K562 (cell line): ENCODE results near the gene DARS1. TPM values are rescaled to one million over a fixed set of nuclear protein-coding genes. Genes with fewer than 3 reads are reported as not detected.

Experiments used
- ATAC-seq: fragments of 200-7000 bp; cut with Tn5 transposase; 3 replicates; pipeline ENCODE4 v1.9.1; 2020; ENCODE audit warnings: moderate library complexity
- BruUV-seq: library from RNA; stranded (reverse); fragments of 400-500 nt; replicated peaks from 2 replicates; lab custom pipeline; 2021; lab: Mats Ljungman, UMichigan
- CTCF ChIA-PET: fragments of 300-600 bp; formaldehyde crosslinking; extraction: SDS; loops from one replicate; lab custom pipeline; 2021; ENCODE audit warnings: low intra/inter-chr PET ratio; lab: Yijun Ruan, JAX
- POLR2A ChIA-PET: fragments of 300-600, 350-650 bp; sonication (Branson Sonifier 250); formaldehyde crosslinking; extraction: SDS; loops from one replicate; lab custom pipeline; 2021; ENCODE audit warnings: antibody characterized with exemption, inconsistent platforms; lab: Yijun Ruan, JAX
- DNase-seq, 4 experiments: peaks; one replicate each; pipeline versions ENCODE4 v3.0.0 to v3.0.0-alpha.2; 2011 to 2018; ENCODE audit warnings: low spot score in 3 of 4, mixed read lengths in 3 of 4; ENCODE audit errors: extremely low read depth in 1 of 4
- FAIRE-seq: peaks from 2 replicates; lab custom pipeline; 2011; peaks lifted over from hg19 to GRCh38; lab: Jason Lieb, UNC
- H2AFZ ChIP-seq: 2 replicates; pipeline ENCODE4 v1.6.0; 2011; ENCODE audit warnings: low read depth, low read length, control low read depth, inconsistent platforms
- H3K27ac ChIP-seq: fragments of 200-600 bp; 3 replicates; pipeline ENCODE4 v1.8.0; 2011; ENCODE audit warnings: low read depth, mild to moderate bottlenecking, control low read depth, inconsistent platforms, low read length, moderate library complexity, mixed read lengths; ENCODE audit errors: extremely low read depth
- H3K27me3 ChIP-seq, 2 experiments: fragments of 300-600 bp in 1 of 2; 2 replicates in 1 of 2; 3 replicates in 1 of 2; pipeline versions ENCODE4 v1.6.0 to v1.8.0; 2011; ENCODE audit warnings: inconsistent platforms in 2 of 2, low read length in 2 of 2, mild to moderate bottlenecking in 1 of 2, mixed read lengths in 1 of 2, moderate library complexity in 1 of 2; ENCODE audit not compliant: control insufficient read depth in 2 of 2, insufficient read depth in 2 of 2
- H3K36me3 ChIP-seq: fragments of 300-600 bp; 3 replicates; pipeline ENCODE4 v1.8.0; 2011; ENCODE audit warnings: mild to moderate bottlenecking, low read length, inconsistent platforms; ENCODE audit not compliant: control insufficient read depth, insufficient read depth
- H3K4me1 ChIP-seq, 2 experiments: fragments of 200-600 bp in 1 of 2; replicated peaks in 1 of 2; 2 replicates in 1 of 2; 3 replicates in 1 of 2; pipeline versions ENCODE4 v1.5.1 to v1.8.0; 2011; ENCODE audit warnings: inconsistent platforms in 2 of 2, low read length in 2 of 2, mild to moderate bottlenecking in 1 of 2, mixed read lengths in 1 of 2, moderate library complexity in 1 of 2; ENCODE audit not compliant: control insufficient read depth in 2 of 2, insufficient read depth in 2 of 2
- H3K4me2 ChIP-seq: 2 replicates; pipeline ENCODE4 v1.6.1; 2011; ENCODE audit warnings: low read length, control low read depth, inconsistent platforms, mixed read lengths; ENCODE audit not compliant: insufficient read depth
- H3K4me3 ChIP-seq: fragments of 200-600 bp; sonication (generic), shearing (Covaris generic); 2 replicates; pipeline ENCODE4 v1.5.1; 2016; ENCODE audit warnings: control low read depth, inconsistent platforms
- H3K79me2 ChIP-seq: fragments of 200-600 bp; 3 replicates; pipeline ENCODE4 v1.8.0; 2011; ENCODE audit warnings: low read length, inconsistent platforms; ENCODE audit not compliant: control insufficient read depth, insufficient read depth
- H3K9ac ChIP-seq, 2 experiments: 2 replicates each; pipeline versions ENCODE4 v1.6.0 to v1.6.1; 2011; ENCODE audit warnings: low read depth in 2 of 2, low read length in 2 of 2, control low read depth in 1 of 2, inconsistent platforms in 1 of 2, mild to moderate bottlenecking in 1 of 2, mixed read lengths in 1 of 2; ENCODE audit not compliant: insufficient read depth in 1 of 2
- H3K9me1 ChIP-seq: one replicate; pipeline ENCODE4 v1.6.0; 2011; ENCODE audit warnings: inconsistent platforms, mild to moderate bottlenecking, low read length, moderate library complexity; ENCODE audit not compliant: control insufficient read depth, insufficient read depth
- H3K9me3 ChIP-seq: replicated peaks from 2 replicates; pipeline ENCODE4 v1.5.1; 2011; ENCODE audit warnings: low read depth, low read length, inconsistent platforms; ENCODE audit not compliant: control insufficient read depth, insufficient read depth
- H4K20me1 ChIP-seq: replicated peaks from 2 replicates; pipeline ENCODE4 v1.6.1; 2011; ENCODE audit warnings: low read length, inconsistent platforms, mixed read lengths; ENCODE audit not compliant: control insufficient read depth, insufficient read depth
- DACH1 ChIP-seq: fragments of 450-650 bp; IDR thresholded peaks from 2 replicates; pipeline ENCODE4 v1.6.1; 2018; ENCODE audit not compliant: partially characterized antibody
- HMGN3 ChIP-seq: IDR thresholded peaks from 2 replicates; pipeline ENCODE4 v1.6.1; 2011; ENCODE audit warnings: borderline replicate concordance, low read depth, mild to moderate bottlenecking, mixed read lengths, low read length; ENCODE audit not compliant: insufficient read length; ENCODE audit errors: extremely low read depth
- MEF2D ChIP-seq: conservative IDR thresholded peaks from 2 replicates; pipeline ENCODE4 v1.6.1; 2016; ENCODE audit warnings: low read depth, missing genetic modification characterization, missing compliant biosample characterization
- POLR3G ChIP-seq: IDR thresholded peaks from 2 replicates; pipeline ENCODE4 v1.6.1; 2011; ENCODE audit not compliant: insufficient read length, insufficient replicate concordance; ENCODE audit errors: extremely low read depth
- SMAD3 ChIP-seq: fragments of 450-650 bp; formaldehyde crosslinking; conservative IDR thresholded peaks from 2 replicates; pipeline ENCODE4 v1.4.0; 2020; ENCODE audit warnings: mild to moderate bottlenecking
- SMC3 ChIP-seq: conservative IDR thresholded peaks from 2 replicates; pipeline ENCODE4 v1.6.1; 2011; ENCODE audit warnings: low read depth, low read length, improper control_type of control experiment; ENCODE audit not compliant: insufficient read depth
- SPI1 ChIP-seq: IDR thresholded peaks from 2 replicates; pipeline ENCODE4 v1.6.1; 2011; ENCODE audit warnings: low read depth, low read length, control low read depth, borderline replicate concordance
- TCF7L2 ChIP-seq: fragments of 150-350 bp; IDR thresholded peaks from 2 replicates; pipeline ENCODE4 v1.6.1; 2016; ENCODE audit warnings: low read depth, mild to moderate bottlenecking, low read length, moderate library complexity
- TRIM28 ChIP-seq: fragments of 450-650 bp; IDR thresholded peaks from 2 replicates; pipeline ENCODE4 v1.6.1; 2017
- XRCC5 ChIP-seq: fragments of 200-400 bp; formaldehyde crosslinking; IDR thresholded peaks from 2 replicates; pipeline ENCODE4 v1.6.1; 2017; ENCODE audit warnings: low read depth, mild to moderate bottlenecking, low read length
- WGBS: fragments of 100-300 bp; shearing (Covaris generic); methylation state at CpG from one replicate; pipeline ENCODE4 v1.1.6; 2016; ENCODE audit warnings: low coverage, mixed read lengths; ENCODE audit not compliant: insufficient coverage; ENCODE audit errors: missing lambda C conversion rate; 5-methylcytosine and 5-hydroxymethylcytosine counted together
- in situ Hi-C: fragments of 300-500 bp; cut with MboI; formaldehyde crosslinking; loops from 4 replicates; pipeline ENCODE4 v1.15.0; 2018; ENCODE audit warnings: inconsistent platforms, mixed read lengths
- intact Hi-C: fragments of 100-400 bp; cut with micrococcal nuclease; formaldehyde crosslinking; loops from 2 replicates; pipeline ENCODE4 v1.14.2; 2022
- polyA plus RNA-seq, 8 experiments: library from polyadenylated mRNA; depleted of rRNA in 4 of 8; stranded (reverse) in 5 of 8; unstranded in 3 of 8; fragments of >200 nt; fragmentation: Nextera tagmentation in 2 of 8; fragmentation: Illumina TruSeq in 1 of 8; extraction: Ambion mirVana in 2 of 8; extraction: Trizol in 1 of 8; gene quantifications; 2 replicates each; pipeline versions ENCODE4 v1.2.1 to v1.2.3, GENCODE V29; 2011 to 2014; ENCODE audit warnings: inconsistent platforms in 1 of 8, missing spikeins in 1 of 8
- total RNA-seq, 7 experiments: library from RNA; depleted of rRNA in 6 of 7; stranded (reverse); fragments of >200 nt in 6 of 7; fragmentation: Illumina TruSeq in 2 of 7; extraction: Trizol in 2 of 7; gene quantifications; 2 replicates each; pipeline versions ENCODE4 v1.2.1 to v1.2.3, GENCODE V29; 2011 to 2021; ENCODE audit warnings: low replicate concordance in 1 of 7

Gene DARS1
- total and polyA plus RNA-seq, 9 of the 15 experiments (the other 6 are each of a cell fraction or from before 2014, with no cell fraction given): 91.5 to 239 (median 98.0) TPM

- Histone ChIP-seq H3K4me3 (no peak overlapping the region), H2AFZ (no peak overlapping the region)
- CTCF ChIA-PET: no interaction called here
These were observed 15.1 kb upstream of the DARS1 start for GRCh38 chr2:136000502-136000901.

GRCh38 chr2:135999899-136000298 lies 14.5 kb upstream of the DARS1 start:
- POLR2A ChIA-PET: interaction anchor here (0.7 kb wide), 1 partner anchor 181 kb away, joined by 3 read pairs; no protein-coding TSS in a partner anchor
- BruUV-seq: no TSS peak
- no peak overlapping the region for H3K4me3 ChIP-seq
- no peaks in the 10 kb centered on the region for H3K79me2 ChIP-seq
- H3K9me3 ChIP-seq: no peaks in the 10 kb centered on the region
- peaks cover 0 to 11% of the 10 kb centered on the region in 2 experiments; a peak in 3 of 5 replicates for H3K27me3 ChIP-seq
- H3K9ac ChIP-seq: no peak overlapping the region
- no peak for DNase-seq
- CTCF ChIA-PET: no interaction called here
- no peak overlapping the region for H3K4me2 ChIP-seq
- no peak for TF ChIP-seq TRIM28
- TF ChIP-seq SMAD3 (CRISPR knock-in tag): no peak
- TF ChIP-seq DACH1: no peak
- no peak for TF ChIP-seq XRCC5
- TF ChIP-seq TCF7L2: no peak
- no peak for TF ChIP-seq HMGN3
- no peak for TF ChIP-seq POLR3G
- no peaks in the 10 kb centered on the region for H3K9me1 ChIP-seq
- WGBS: 13% methylated on average over 4 of the region's 4 CpGs
- in situ Hi-C loops (no loop called here), intact Hi-C loops (no loop called here)
- no peaks in the 10 kb centered on the region for H3K36me3 ChIP-seq
- H2AFZ ChIP-seq: no peak overlapping the region
- no peaks in the 10 kb centered on the region for H4K20me1 ChIP-seq
- FAIRE-seq: no peak
- no peak for ATAC-seq
- no peak overlapping the region for H3K27ac ChIP-seq
- H3K4me1 ChIP-seq: no peaks in the 10 kb centered on the region

More at GRCh38 chr2:136000502-136000901, 15.1 kb upstream of the DARS1 start:
- Histone ChIP-seq H3K4me1 (no peaks in the 10 kb centered on the region), H3K27ac (no peak overlapping the region), H4K20me1 (no peaks in the 10 kb centered on the region), H3K36me3 (no peaks in the 10 kb centered on the region), H3K79me2 (no peaks in the 10 kb centered on the region)
- no peak for DNase-seq
- no peak for FAIRE-seq
- no peak for ATAC-seq
- no TSS peak for BruUV-seq
- POLR2A ChIA-PET: no interaction called here
- TF ChIP-seq MEF2D (no peak), SMC3 (no peak), SPI1 (no peak)
- TF ChIP-seq, all 486 proteins: peak for 0
- peaks cover 0 to 12% of the 10 kb centered on the region in 2 experiments; a peak in 3 of 5 replicates for H3K27me3 ChIP-seq
- no peaks in the 10 kb centered on the region for H3K9me1 ChIP-seq
- H3K9me3 ChIP-seq: no peaks in the 10 kb centered on the region
- no peak overlapping the region for H3K9ac ChIP-seq
- in situ Hi-C loops (no loop called here), intact Hi-C loops (no loop called here)
- no peak overlapping the region for H3K4me2 ChIP-seq
- 2% methylated on average over 2 of the region's 2 CpGs for WGBS
